K562 (cell line): ENCODE measurements around the gene INPP5K. TPM values are rescaled to one million over a fixed set of nuclear protein-coding genes. Genes with fewer than 3 reads are reported as not detected.

Experiments
- CBX1 ChIP-seq: sonication (generic); IDR thresholded peaks from 2 replicates; pipeline ENCODE4 v1.6.1; 2016; ENCODE audit warnings: antibody characterized with exemption, low read depth, mild to moderate bottlenecking
- CCNT2 ChIP-seq: IDR thresholded peaks from 2 replicates; pipeline ENCODE4 v1.6.1; 2011; ENCODE audit warnings: borderline replicate concordance, low read depth, mild to moderate bottlenecking, moderate library complexity, mixed read lengths, low read length; ENCODE audit not compliant: insufficient read length; ENCODE audit errors: extremely low read depth
- CXXC5 ChIP-seq: fragments of 250-450 bp; sonication (Bioruptor Pico); IDR thresholded peaks from 2 replicates; pipeline ENCODE4 v1.8.0; 2022; ENCODE audit warnings: inconsistent platforms, mild to moderate bottlenecking, moderate library complexity
- DPF2 ChIP-seq: fragments of 450-650 bp; IDR thresholded peaks from 2 replicates; pipeline ENCODE4 v1.6.1; 2016
- EGR1 ChIP-seq: fragments of 450-650 bp; conservative IDR thresholded peaks from 2 replicates; pipeline ENCODE4 v1.6.1; 2017; ENCODE audit warnings: mild to moderate bottlenecking
- FOXA3 ChIP-seq, 2 experiments: fragments of 450-650 bp in 1 of 2; sonication (generic) in 1 of 2; formaldehyde crosslinking; IDR thresholded peaks in 1 of 2; conservative IDR thresholded peaks in 1 of 2; 2 replicates each; pipeline versions ENCODE4 v1.4.0 to v1.8.0; 2020 to 2022; ENCODE audit warnings: mild to moderate bottlenecking in 2 of 2, missing genetic modification reagents in 1 of 2
- GATAD2A ChIP-seq: fragments of 450-650 bp; IDR thresholded peaks from 2 replicates; pipeline ENCODE4 v1.6.1; 2017
- MECOM ChIP-seq: fragments of 250-450 bp; sonication (Bioruptor Pico); IDR thresholded peaks from 2 replicates; pipeline ENCODE4 v1.8.0; 2022; ENCODE audit warnings: inconsistent platforms
- MYNN ChIP-seq, 2 experiments: sonication (generic); formaldehyde crosslinking in 1 of 2; IDR thresholded peaks; 2 replicates each; pipeline versions ENCODE4 v1.5.0 to v1.6.1; 2016 to 2020; ENCODE audit warnings: antibody characterized with exemption in 1 of 2, missing genetic modification reagents in 1 of 2
- PCBP1 ChIP-seq: fragments of 200-400 bp; formaldehyde crosslinking; IDR thresholded peaks from 2 replicates; pipeline ENCODE4 v1.6.1; 2018; ENCODE audit warnings: mild to moderate bottlenecking, low read depth, low read length; ENCODE audit not compliant: poor library complexity, severe bottlenecking
- SIN3A ChIP-seq, 2 experiments: fragments of 150-350 bp in 1 of 2; IDR thresholded peaks; 2 replicates each; pipeline ENCODE4 v1.6.1; 2011 to 2016; ENCODE audit warnings: borderline replicate concordance in 2 of 2, low read depth in 2 of 2, low read length in 2 of 2, mild to moderate bottlenecking in 2 of 2, moderate library complexity in 2 of 2; ENCODE audit not compliant: control insufficient read depth in 1 of 2
- STAT5A ChIP-seq: IDR thresholded peaks from 2 replicates; pipeline ENCODE4 v1.6.1; 2012; ENCODE audit warnings: low read length, inconsistent platforms, borderline replicate concordance
- TCF3 ChIP-seq: sonication (generic); formaldehyde crosslinking; IDR thresholded peaks from 2 replicates; pipeline ENCODE4 v1.4.0; 2020; ENCODE audit warnings: mild to moderate bottlenecking, missing genetic modification reagents
- TRIM28 ChIP-seq: fragments of 450-650 bp; IDR thresholded peaks from 2 replicates; pipeline ENCODE4 v1.6.1; 2017
- ZEB2 ChIP-seq: fragments of 450-650 bp; IDR thresholded peaks from 2 replicates; pipeline ENCODE4 v1.6.1; 2016
- ZNF583 ChIP-seq: fragments of 250-450 bp; sonication (Bioruptor Pico); IDR thresholded peaks from 2 replicates; pipeline ENCODE4 v1.4.0; 2020
- polyA plus RNA-seq, 8 experiments: library from polyadenylated mRNA; depleted of rRNA in 4 of 8; stranded (reverse) in 5 of 8; unstranded in 3 of 8; fragments of >200 nt; fragmentation: Nextera tagmentation in 2 of 8; fragmentation: Illumina TruSeq in 1 of 8; extraction: Ambion mirVana in 2 of 8; extraction: Trizol in 1 of 8; gene quantifications; 2 replicates each; pipeline versions ENCODE4 v1.2.1 to v1.2.3, GENCODE V29; 2011 to 2014; ENCODE audit warnings: inconsistent platforms in 1 of 8, missing spikeins in 1 of 8
- total RNA-seq, 7 experiments: library from RNA; depleted of rRNA in 6 of 7; stranded (reverse); fragments of >200 nt in 6 of 7; fragmentation: Illumina TruSeq in 2 of 7; extraction: Trizol in 2 of 7; gene quantifications; 2 replicates each; pipeline versions ENCODE4 v1.2.1 to v1.2.3, GENCODE V29; 2011 to 2021; ENCODE audit warnings: low replicate concordance in 1 of 7
- TF ChIP-seq, protein P1 (sequence below): IDR thresholded peaks from 2 replicates; pipeline ENCODE4 v1.6.1; 2011; ENCODE audit warnings: borderline replicate concordance, low read depth, mild to moderate bottlenecking, moderate library complexity, low read length; ENCODE audit not compliant: insufficient read depth, poor library complexity, severe bottlenecking
- TF ChIP-seq, protein P2 (sequence below), 2 experiments: IDR thresholded peaks; 2 replicates each; pipeline ENCODE4 v1.6.1; 2011; ENCODE audit warnings: borderline replicate concordance in 1 of 2, control low read depth in 1 of 2, low read depth in 1 of 2, low read length in 1 of 2, mild to moderate bottlenecking in 1 of 2, mixed read lengths in 1 of 2, moderate library complexity in 1 of 2; ENCODE audit not compliant: insufficient read depth in 1 of 2, insufficient read length in 1 of 2, poor library complexity in 1 of 2, severe bottlenecking in 1 of 2; ENCODE audit errors: extremely low read depth in 1 of 2
- TF ChIP-seq, protein P3 (sequence below): fragments of 200-800 bp; sonication (Bioruptor generic); IDR thresholded peaks from 2 replicates; pipeline ENCODE4 v1.6.1; 2017; ENCODE audit warnings: missing genetic modification characterization, missing compliant biosample characterization

INPP5K gene
- total and polyA plus RNA-seq, 9 of the 15 experiments (the other 6 are each of a cell fraction or from before 2014, with no cell fraction given), result 0.63 to 15.1 (median 10.1) TPM

DNA sequence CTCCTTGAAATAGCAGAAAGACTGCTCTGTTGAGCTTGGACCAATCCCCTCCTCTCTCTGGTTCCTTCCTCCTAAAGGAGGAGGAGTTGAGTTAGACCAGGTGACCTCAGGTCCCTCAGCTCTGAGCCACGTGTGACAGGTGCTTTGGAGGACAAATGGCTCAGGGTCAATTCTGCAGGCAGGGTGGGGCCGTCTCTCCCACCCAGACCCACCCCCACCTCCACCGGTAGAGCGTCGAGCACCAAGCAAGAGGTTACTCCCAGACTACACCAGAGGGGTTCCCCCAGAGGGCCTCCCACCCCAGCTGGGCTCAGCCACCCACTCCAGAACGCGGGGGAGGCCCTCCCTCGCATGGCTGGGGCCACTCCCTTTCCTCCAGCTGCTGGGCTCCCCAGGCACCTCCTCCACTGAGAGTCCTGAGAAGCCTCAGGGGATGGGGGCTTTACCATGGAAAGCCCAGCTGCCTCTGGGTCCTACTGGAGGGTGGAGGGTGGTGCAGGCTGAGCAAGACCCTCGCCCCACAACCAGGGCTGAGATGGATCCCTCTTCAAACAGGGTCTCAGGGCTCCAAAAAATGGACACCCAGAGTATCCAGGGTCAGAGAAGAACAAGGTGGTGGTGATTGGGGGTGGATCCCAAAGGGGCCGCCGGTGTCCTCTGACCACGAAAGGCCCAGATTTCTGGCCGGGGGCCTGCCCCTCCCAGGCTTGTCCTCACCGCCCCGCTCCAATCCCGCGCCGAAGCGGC lies 31.6 kb downstream of the INPP5K start (continued):
- TF ChIP-seq PCBP1, result peak; percentile 52
- TF ChIP-seq CBX1, result no peak
- TF ChIP-seq MYNN (IDR thresholded peaks at IDR 0.05), result peak; percentile 41; the same call in 1 of the 2 replicates
- TF ChIP-seq MYNN (CRISPR knock-in tag; IDR thresholded peaks at IDR 0.05), result no peak
- no peak for TF ChIP-seq ZEB2
- 0 out of 2 replicates have a peak, but pooled peaks have one; percentile 28 for TF ChIP-seq DPF2
- TF ChIP-seq SIN3A (IDR thresholded peaks at IDR 0.05; ENCODE audit: borderline replicate concordance in 2 of 2, control insufficient read depth in 1 of 2, low read depth in 2 of 2, low read length in 2 of 2), result peak; percentile 54 to 85; a peak in 3 of 4 replicates
- TF ChIP-seq TRIM28, result no peak
- peak; percentile 93 for TF ChIP-seq EGR1
- TF ChIP-seq FOXA3 (CRISPR knock-in tag; conservative IDR thresholded peaks at IDR 0.05 in 1 of 2, IDR thresholded peaks at IDR 0.05 in 1 of 2), result no peak
- TF ChIP-seq MECOM (CRISPR knock-in tag), result no peak
- TF ChIP-seq, protein P1, sequence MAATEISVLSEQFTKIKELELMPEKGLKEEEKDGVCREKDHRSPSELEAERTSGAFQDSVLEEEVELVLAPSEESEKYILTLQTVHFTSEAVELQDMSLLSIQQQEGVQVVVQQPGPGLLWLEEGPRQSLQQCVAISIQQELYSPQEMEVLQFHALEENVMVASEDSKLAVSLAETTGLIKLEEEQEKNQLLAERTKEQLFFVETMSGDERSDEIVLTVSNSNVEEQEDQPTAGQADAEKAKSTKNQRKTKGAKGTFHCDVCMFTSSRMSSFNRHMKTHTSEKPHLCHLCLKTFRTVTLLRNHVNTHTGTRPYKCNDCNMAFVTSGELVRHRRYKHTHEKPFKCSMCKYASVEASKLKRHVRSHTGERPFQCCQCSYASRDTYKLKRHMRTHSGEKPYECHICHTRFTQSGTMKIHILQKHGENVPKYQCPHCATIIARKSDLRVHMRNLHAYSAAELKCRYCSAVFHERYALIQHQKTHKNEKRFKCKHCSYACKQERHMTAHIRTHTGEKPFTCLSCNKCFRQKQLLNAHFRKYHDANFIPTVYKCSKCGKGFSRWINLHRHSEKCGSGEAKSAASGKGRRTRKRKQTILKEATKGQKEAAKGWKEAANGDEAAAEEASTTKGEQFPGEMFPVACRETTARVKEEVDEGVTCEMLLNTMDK, result peak; percentile 8
- TF ChIP-seq CXXC5 (CRISPR knock-in tag), result no peak; the same call in 1 of the 2 replicates
- TF ChIP-seq, protein P2, sequence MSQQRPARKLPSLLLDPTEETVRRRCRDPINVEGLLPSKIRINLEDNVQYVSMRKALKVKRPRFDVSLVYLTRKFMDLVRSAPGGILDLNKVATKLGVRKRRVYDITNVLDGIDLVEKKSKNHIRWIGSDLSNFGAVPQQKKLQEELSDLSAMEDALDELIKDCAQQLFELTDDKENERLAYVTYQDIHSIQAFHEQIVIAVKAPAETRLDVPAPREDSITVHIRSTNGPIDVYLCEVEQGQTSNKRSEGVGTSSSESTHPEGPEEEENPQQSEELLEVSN (IDR thresholded peaks at IDR 0.05; ENCODE audit: borderline replicate concordance in 1 of 2, extremely low read depth in 1 of 2, insufficient read depth in 1 of 2, insufficient read length in 1 of 2, low read depth in 1 of 2, low read length in 1 of 2, poor library complexity in 1 of 2, severe bottlenecking in 1 of 2), result peak in 1 of 2 experiments; percentile 18
- peak; percentile 41 for TF ChIP-seq CCNT2
- TF ChIP-seq, protein P3, sequence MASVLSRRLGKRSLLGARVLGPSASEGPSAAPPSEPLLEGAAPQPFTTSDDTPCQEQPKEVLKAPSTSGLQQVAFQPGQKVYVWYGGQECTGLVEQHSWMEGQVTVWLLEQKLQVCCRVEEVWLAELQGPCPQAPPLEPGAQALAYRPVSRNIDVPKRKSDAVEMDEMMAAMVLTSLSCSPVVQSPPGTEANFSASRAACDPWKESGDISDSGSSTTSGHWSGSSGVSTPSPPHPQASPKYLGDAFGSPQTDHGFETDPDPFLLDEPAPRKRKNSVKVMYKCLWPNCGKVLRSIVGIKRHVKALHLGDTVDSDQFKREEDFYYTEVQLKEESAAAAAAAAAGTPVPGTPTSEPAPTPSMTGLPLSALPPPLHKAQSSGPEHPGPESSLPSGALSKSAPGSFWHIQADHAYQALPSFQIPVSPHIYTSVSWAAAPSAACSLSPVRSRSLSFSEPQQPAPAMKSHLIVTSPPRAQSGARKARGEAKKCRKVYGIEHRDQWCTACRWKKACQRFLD, result no peak
- no peak for TF ChIP-seq STAT5A
- no peak for TF ChIP-seq ZNF583 (CRISPR knock-in tag)
- TF ChIP-seq TCF3 (CRISPR knock-in tag), result 0 out of 2 replicates have a peak, but pooled peaks have one; percentile 11
- no peak for TF ChIP-seq GATAD2A
